Islet of Langerhans (tissue), 1 donor: ENCODE data around the gene EFCC1.

Source experiments
- FAIRE-seq: peaks from one replicate; lab custom pipeline; 2011; peaks lifted over from hg19 to GRCh38; lab: Jason Lieb, UNC

EFCC1 gene, protein sequence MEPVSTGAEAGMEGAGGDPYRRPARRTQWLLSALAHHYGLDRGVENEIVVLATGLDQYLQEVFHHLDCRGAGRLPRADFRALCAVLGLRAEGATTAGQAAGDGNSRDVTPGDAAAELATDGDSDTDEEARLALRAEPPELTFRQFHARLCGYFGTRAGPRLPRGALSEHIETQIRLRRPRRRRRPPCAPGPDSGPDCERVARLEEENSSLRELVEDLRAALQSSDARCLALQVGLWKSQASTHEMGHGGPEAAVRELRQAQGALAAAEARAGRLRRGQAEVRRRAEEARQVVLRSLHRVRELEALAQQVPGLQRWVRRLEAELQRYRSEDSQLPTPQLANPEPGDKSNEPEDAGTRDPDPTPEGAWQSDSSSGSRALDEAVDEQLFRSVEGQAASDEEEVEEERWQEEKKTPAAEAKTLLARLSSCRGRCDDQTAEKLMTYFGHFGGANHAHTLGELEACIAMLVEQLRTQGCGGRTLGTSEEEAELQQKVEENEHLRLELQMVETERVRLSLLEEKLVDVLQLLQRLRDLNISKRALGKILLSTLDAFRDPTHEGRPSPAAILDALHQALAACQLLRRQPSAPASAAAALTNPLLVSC

DNA sequence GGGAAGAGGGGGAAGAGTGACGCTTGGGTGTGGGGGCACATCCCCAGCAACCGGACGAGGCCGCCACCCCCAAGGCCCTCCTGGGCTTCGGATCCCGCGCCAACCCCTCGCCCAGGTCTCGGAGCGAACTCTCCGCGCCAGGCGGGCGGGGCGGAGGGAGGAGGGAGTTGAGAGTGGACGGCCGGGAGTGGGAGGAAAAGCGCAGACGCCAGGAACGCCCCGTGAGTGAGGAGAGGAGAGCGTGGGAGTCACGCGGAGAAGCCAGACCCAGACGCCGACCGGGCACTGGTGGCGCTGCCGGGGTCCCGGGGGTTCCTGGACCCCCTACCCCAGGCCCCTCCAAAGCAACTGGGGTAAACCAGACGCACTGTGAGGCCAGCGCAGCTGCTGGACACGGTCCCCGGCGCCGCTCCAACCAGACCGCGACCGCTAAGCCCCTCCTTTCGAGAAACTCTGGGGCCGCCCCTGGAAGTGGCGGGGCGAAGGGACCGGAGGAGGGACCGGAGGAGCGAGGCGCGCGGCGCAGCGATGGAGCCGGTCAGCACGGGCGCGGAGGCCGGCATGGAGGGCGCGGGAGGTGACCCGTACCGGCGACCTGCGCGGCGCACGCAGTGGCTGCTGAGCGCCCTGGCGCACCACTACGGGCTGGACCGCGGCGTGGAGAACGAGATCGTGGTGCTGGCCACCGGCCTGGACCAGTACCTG, at the start of gene EFCC1:
TSS of gene EFCC1 (plus strand) at position 204 of the 705 bp plus-strand sequence. CDS start at position 529, 325 bp downstream.
- no peak for FAIRE-seq

DNA sequence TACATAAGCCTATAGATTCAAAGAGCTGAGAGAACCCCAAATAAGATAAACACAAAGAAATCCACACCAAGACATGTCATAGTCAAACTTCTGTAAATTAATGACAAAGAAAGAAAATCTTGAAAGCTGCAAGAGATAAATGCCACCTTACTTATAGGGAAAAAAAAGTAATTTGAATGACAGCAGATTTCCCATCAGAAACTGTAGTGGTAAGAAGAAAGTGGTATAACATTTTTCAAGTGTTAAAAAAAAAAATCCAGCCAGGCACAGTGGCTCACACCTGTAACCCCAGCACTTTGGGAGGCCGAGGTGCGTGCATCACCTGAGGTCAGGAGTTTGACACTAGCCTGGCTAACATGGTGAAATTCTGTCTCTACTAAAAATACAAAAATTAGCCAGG, 44.7 kb upstream of the EFCC1 start:
- no peak for FAIRE-seq

DNA sequence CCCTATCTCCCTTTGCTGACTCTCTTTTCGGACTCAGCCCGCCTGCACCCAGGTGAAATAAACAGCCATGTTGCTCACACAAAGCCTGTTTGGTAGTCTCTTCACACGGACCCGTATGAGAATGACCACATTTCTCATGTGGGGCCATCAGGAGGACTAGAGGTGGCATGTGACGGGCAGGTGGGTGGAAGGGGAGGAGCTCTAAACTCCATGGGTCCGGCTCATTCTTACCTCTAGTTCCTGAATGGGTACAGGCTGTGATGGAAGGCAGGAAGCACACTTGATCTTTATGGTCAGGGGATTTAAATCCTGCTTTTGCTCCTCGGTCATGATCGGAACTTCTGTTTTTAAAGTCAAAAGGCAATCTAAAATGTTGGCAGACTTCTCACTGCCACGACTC, 35.8 kb upstream of the EFCC1 start:
- no peak for FAIRE-seq

DNA sequence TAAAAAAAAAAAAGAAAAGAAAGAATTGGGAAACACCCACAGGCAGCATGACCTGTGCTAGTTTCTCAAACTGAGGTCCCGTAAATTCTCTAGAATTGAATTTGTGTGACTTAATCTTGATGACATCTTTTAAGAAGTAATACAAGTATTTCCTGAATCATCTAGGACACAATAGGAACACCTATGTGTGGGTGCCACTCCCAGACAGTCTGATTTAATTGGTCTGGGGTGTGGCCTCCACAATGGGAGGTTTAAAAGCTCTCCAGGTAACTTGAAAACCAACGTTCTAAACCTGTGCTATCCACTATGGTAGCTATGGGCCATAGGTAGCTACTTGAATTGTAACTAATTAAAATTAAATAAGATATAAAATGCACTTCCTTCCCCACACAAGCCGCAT, 35.3 kb upstream of the EFCC1 start:
- no peak for FAIRE-seq

DNA sequence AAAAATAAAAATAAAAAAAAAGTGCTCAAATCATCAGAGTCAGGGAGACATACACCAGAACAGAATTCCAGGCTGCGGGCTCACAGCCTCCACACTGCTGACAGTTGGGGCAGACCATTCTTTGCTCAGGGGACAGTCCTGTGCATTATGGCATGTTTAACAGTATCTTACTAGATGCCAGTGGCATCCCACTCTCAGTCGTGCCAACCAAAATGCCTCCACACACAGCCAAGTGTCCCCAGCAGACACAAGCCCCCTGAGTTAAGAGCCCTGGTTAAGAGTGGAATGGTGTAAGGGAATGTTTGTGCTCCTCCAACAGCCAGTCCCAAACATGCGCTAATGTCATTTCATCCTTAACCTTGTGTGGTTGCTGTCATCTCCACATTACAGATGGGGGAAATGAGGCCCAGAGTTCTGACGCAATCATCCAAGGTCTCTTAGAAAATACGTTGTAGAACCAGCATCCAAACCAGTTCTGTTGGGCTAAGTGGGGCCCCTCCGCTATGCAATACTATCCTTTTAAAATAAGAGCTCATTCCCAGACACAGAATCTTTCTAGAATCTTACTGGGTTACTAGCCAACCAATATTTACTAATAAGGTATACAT, 33.3 kb upstream of the EFCC1 start:
- no peak for FAIRE-seq

DNA sequence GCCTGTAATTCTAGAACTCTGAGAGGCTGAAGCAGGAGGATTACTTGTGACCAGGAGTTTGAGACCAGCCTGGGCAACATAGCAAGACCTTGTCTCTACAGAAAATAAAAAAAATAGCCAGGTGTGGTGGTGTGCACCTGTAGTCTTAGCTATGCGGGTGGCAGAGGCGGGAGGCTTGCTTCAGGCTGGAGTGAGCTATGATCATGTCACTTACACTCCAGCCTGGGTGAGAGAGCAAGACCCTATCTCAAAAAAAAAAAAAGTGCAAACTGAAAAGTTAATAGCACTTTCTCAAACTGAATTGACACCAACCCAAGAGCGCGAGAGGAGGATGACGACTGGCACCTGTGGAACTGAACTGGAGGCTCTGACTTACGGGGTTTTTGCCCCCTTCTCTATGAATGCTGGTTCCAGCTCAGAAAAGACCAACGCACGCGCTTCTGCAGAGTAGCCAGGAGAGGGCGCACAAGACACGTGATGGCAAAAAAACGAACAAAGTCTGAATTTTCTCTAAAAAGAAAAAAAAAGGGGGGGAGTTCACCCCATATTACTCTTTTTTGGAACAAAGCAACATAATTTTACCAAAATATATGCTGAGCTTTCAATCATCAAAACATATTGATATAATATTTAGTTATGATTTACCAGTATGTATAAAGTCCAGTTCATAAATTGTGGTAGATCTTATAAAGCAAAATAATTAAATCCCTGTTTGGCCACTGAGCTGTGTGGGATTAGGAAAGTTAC, 30.9 kb upstream of the EFCC1 start:
- FAIRE-seq = peak; percentile 88

DNA sequence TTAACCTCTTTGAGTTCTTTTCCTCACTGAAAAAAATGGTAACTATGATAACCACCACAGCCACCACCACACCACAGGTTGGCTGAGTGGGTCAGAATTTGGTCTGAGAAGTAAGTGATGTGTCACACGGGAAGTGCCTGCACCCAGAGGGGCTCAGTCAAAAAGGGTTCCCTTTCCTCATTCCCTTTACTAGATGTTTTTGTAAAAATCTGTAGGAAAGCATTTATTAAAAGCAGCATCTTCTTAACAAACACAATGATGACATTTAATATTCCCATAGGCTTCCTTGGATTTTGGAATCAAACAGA, 30.4 kb upstream of the EFCC1 start:
- no peak for FAIRE-seq

DNA sequence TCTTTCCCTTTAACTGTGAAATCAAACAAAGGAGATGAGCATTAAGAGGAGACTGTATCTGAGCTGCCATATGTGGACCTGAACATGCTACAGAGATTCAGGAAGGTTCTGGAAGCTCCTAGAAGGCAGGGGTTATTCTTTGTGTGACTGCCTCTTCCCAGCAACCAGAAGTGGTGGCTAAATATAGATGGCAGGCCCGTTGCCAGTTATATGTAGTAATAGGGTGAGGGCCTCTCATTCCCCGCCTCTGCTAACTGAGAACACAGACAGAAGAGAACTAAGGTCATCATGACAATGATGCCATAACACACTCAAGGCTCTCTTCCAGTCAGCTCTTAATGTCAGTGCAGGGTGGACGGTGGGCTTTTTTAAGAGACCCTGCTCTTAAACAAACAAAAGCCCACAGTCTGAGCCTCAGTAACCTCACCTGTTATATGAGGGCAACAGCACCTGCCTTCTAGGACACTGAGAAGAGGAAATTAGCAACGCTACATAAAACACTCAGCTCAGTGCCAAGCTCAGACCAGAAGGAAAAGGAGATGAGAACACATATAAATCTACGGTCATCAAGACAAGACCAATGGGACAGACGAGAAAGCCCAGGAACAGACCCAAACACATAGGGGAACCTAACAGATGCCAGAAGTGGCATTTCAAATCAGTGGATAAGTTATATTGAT, 29.5 kb upstream of the EFCC1 start:
- peak; percentile 82 for FAIRE-seq

DNA sequence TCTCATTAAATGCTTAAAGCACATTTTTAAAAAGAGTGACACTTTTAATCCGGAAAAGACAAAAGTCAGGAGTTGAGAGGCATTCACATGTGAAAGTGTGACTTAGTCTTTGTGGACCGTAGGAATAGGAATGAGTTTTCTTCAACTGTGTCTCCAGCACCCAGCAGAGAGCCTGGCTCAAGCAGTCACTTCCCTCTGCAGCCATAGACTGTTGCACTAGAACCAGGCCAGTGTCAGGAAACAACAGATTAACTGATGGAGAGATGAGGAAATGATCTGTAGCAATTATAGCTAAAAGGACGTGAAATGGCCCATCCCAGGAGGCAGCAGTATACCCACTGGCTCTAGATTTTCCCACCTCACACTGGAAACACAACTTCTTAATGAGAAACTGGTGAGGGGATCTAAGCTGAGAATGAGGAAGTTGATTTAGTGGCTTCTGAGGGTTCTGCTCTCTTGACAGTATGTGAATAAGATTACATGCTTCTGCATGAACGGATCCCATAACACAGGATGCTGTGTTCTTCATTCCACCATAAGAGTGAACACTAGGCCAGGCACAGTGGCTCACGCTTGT, 27.0 kb upstream of the EFCC1 start:
- no peak for FAIRE-seq

DNA sequence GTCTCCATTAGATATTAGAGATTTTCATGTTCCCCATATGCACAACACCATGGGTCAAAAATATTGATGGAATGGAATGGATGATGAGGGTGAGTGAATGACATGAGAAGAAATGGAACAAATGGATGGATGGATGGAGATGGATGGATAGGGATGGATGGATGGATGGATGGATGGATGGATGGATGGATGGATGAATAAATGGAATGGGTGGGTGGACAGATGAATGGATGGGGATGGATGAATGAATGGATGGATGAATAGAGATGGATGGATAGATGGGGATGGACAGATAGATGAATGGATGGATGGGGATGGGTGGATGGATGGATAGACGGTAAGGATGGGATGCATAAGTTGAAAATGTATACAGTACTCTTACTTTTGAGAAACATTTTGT, 25.8 kb upstream of the EFCC1 start:
- FAIRE-seq = no peak

GRCh38 chr3:128983293-128984069, 17.6 kb upstream of the EFCC1 start:
- no peak for FAIRE-seq

- no peak for FAIRE-seq
Observed at GRCh38 chr3:128984596-128984995, 16.5 kb upstream of the EFCC1 start.

- no peak for FAIRE-seq
Observed at GRCh38 chr3:128987302-128988100, 13.6 kb upstream of the EFCC1 start.

DNA sequence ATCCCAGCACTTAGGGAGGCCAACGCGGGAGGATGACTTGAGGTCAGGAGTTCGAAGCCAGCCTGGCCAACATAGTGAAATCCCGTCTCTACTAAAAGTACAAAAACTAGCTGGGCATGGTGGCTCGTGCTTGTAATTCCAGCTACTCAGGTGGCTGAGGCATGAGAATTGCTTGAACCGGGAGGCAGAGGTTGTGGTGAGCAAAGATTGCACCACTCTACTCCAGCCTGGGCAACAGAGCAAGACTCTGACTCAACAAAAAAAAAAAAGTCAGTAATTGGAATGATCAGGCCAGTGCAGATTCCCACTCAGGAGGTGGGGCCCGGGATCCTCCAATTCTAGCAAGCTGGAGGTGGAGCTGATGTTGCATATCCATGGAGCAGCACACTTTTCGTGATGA, 12.8 kb upstream of the EFCC1 start:
- no peak for FAIRE-seq

- FAIRE-seq = no peak
Observed at GRCh38 chr3:128991355-128991895, 9.7 kb upstream of the EFCC1 start.

DNA sequence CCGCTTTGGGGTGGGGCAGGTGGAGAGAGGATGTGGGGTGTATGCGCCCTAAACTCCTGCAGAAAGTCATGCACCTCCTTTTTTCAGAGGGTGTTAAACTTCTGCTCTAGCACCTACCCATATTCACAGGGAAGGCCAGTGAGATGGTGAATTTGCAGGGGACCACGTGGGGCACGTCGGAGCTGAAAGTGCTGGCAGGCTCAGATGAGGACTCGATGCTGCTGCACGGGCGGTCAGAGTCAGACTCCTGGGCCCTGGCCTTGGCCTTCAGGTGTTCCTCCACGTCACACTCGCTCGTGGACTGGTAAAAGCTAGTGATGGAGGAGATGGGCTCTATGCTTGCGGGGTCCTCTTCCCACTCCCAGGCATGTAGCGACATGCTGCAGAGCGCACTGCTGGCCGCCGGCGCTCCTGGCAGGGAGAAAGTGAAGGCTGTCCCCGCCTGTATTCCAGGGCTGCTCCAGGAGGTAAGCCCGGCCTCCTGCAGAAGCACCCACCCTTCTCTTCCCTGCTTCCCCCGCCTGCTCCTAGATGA, 8.1 kb upstream of the EFCC1 start:
- FAIRE-seq = no peak

DNA sequence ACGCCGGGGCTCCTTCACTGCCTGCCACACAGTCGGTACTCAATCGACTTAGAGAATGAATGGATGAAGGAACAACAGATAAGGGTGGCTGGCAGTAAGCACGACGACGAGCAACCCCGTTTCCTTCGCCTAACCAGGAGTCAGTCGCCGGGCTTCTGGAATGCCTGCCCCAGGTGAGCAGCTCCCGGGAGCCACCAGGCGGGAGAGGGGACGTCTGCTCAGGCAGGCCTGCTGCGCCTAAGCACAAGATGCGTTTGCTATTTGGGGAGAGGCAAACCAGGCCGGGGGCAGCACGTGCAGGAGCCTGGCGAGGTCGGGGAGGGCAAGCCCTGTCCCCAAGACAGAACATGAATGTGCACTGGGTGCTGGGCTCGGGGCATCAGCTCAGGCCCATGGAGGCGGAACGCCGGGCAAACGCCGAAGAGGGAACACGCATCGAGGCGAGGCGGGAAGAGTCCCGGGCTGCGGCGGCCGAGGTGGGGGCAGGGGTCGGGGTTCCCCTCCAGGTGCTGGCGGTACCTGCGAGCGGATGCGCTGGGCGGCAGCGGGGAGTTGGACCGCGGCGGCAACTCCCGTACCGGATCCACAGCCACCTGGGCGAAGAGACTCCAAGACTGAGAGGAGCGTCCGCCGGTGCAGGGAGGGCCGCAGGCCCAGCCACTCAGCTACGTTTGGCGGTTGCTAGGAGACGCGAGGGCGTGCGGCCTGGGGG, 7.5 kb upstream of the EFCC1 start, which contains the start of gene CFAP92:
TSS of gene CFAP92 (minus strand) at position 616 of the 712 bp plus-strand sequence. CDS start 772 bp downstream, outside the sequence.
- FAIRE-seq = no peak

DNA sequence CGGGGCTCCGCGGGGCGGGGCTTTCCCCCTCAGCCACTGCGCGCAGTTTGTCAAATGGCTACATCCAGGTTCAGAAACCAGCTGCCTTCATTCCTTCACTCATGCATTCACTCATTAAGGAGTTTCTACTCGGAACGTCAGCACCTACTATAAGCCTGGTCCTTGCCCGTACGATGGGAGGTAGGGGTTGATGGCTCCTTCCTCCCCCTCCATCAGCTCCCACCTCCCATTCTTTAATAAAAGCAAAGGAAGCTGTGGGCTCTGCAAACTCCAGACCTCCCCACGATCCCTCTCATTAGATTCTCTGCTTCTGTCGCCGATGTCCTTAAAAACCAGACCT, 7.0 kb upstream of the EFCC1 start:
- no peak for FAIRE-seq
